ENCODE results near the gene PHF20. TPM values are rescaled to one million over a fixed set of nuclear protein-coding genes. Genes with fewer than 3 reads are reported as not detected.

Gene PHF20
- total and polyA plus RNA-seq, 4 donors: 17.5 to 51.5 (median 32.6) TPM

DNA sequence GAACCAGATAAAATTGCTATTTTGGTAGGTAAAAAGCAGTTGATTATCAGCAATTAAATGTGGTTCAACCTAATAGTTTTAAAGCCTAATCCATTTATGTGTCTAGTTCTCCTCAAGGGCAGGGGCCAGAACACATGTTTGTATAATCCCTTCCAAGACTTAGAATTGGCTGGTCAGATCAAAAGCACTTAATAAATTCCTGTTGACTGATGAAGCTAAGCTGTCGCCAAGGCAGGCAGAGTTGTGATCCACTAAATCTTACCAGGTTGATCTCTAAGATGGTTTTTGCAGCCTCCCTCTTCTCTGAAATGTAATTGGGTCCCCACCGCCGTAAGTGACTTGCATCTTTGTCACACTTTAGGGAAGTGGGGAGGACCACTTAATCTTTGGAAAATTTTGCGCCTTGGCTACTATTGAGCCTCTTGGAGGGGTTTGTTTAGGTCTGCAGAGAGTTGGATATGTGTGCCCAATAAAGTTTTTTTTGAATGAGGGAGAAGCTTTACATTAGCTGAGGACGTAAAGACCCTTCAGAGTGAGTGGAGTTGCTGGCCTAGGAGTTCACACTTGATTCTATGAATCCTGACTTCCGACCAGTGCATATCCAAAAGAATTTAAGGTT lies 65.9 kb downstream of the PHF20 start:
- peaks cover 0 to 4% (median 0%) of the 10 kb centered on the region in 4 donors for H3K9me3 ChIP-seq (ENCODE audit: control insufficient read depth in 4 of 4, insufficient read depth in 3 of 4, low read length in 3 of 4)
- no peak overlapping the region for H3K4me3 ChIP-seq
- no peak overlapping the region for H3K27ac ChIP-seq (ENCODE audit: low read depth in 1 of 2, low read length in 1 of 2)
- TF ChIP-seq, protein P1, sequence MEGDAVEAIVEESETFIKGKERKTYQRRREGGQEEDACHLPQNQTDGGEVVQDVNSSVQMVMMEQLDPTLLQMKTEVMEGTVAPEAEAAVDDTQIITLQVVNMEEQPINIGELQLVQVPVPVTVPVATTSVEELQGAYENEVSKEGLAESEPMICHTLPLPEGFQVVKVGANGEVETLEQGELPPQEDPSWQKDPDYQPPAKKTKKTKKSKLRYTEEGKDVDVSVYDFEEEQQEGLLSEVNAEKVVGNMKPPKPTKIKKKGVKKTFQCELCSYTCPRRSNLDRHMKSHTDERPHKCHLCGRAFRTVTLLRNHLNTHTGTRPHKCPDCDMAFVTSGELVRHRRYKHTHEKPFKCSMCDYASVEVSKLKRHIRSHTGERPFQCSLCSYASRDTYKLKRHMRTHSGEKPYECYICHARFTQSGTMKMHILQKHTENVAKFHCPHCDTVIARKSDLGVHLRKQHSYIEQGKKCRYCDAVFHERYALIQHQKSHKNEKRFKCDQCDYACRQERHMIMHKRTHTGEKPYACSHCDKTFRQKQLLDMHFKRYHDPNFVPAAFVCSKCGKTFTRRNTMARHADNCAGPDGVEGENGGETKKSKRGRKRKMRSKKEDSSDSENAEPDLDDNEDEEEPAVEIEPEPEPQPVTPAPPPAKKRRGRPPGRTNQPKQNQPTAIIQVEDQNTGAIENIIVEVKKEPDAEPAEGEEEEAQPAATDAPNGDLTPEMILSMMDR (IDR thresholded peaks at IDR 0.05; ENCODE audit: control extremely low read depth, extremely low read depth): no peak
- no peaks in the 10 kb centered on the region for H3K27me3 ChIP-seq (ENCODE audit: control insufficient read depth in 3 of 3, insufficient read depth in 3 of 3, low read length in 2 of 3)
- H3K9ac ChIP-seq (ENCODE audit: insufficient read depth in 1 of 2, low read length in 2 of 2): no peak overlapping the region
- ATAC-seq (ENCODE audit: insufficient read depth, low FRiP score) (no peak), DNase-seq (peak; percentile 19 to 78 (median 78))
- 83% methylated on average over 6 of the region's 6 CpGs for WGBS, 2 donors
- H3K36me3 ChIP-seq (ENCODE audit: control insufficient read depth in 4 of 4, insufficient read depth in 4 of 4, low read length in 4 of 4): peaks cover 3 to 5% (median 4%) of the 10 kb centered on the region in 4 donors
- H3K4me1 ChIP-seq (ENCODE audit: control insufficient read depth in 5 of 5, insufficient read depth in 5 of 5, low read length in 5 of 5): peaks cover 0 to 15% (median 7%) of the 10 kb centered on the region in 5 donors

DNA sequence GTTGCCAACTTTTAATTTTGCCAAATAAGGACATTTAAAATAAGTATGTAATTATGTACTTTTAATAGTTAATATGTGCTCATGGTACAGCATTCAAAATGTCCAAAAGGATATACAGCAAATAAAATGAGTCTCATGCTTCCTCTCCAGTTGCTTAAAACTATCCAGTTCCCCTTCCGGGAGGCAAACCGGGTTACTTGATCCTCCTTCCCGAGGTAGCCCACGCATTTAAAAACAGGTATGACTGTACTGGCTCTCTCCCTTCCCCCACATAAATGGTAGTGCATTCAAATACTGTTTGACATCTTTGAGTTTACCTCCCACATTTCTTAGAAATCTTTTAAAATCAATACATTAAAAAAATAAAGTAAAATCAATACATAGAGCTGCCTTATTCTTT lies 66.4 kb downstream of the PHF20 start:
- DNase-seq: no peak
- Histone ChIP-seq H3K4me1 (ENCODE audit: control insufficient read depth in 5 of 5, insufficient read depth in 5 of 5, low read length in 5 of 5) (peaks cover 0 to 15% (median 7%) of the 10 kb centered on the region in 5 donors), H3K36me3 (ENCODE audit: control insufficient read depth in 4 of 4, insufficient read depth in 4 of 4, low read length in 4 of 4) (peaks cover 4 to 10% (median 7%) of the 10 kb centered on the region in 4 donors), H3K9me3 (ENCODE audit: control insufficient read depth in 4 of 4, insufficient read depth in 3 of 4, low read length in 3 of 4) (peaks cover 0 to 4% (median 0%) of the 10 kb centered on the region in 4 donors), H3K9ac (ENCODE audit: insufficient read depth in 1 of 2, low read length in 2 of 2) (no peak overlapping the region), H3K4me3 (no peak overlapping the region), H3K27ac (ENCODE audit: low read depth in 1 of 2, low read length in 1 of 2) (no peak overlapping the region), H3K27me3 (ENCODE audit: control insufficient read depth in 3 of 3, insufficient read depth in 3 of 3, low read length in 2 of 3) (no peaks in the 10 kb centered on the region)
- WGBS, 2 donors: 87 to 90% methylated on average over 4 of the region's 4 CpGs
- no peak for ATAC-seq (ENCODE audit: insufficient read depth, low FRiP score)
- TF ChIP-seq, protein P1 (IDR thresholded peaks at IDR 0.05; ENCODE audit: control extremely low read depth, extremely low read depth): no peak

DNA sequence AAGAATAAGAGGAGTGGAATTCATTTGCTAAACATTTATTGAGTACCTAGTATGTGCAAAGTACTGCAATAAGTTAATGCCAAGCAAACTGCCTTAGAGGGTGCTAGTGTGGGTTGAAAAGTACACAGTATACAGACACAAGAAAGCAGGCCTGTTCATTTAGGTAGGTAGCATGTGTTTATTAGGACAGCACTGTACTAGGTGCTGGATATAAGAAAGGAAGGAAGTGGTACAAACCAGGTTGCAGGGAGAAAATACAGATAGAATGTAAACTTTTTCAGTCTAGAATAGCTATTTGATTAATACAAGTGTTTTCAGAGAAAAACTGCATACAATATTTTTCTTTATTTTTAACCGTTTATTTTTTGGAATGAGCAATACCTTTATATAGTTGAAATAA lies 68.1 kb downstream of the PHF20 start:
- no peak for ATAC-seq (ENCODE audit: insufficient read depth, low FRiP score)
- no peak overlapping the region for H3K9ac ChIP-seq (ENCODE audit: insufficient read depth in 1 of 2, low read length in 2 of 2)
- H3K27ac ChIP-seq (ENCODE audit: low read depth in 1 of 2, low read length in 1 of 2): no peak overlapping the region
- peaks cover 13 to 23% (median 14%) of the 10 kb centered on the region in 4 donors for H3K36me3 ChIP-seq (ENCODE audit: control insufficient read depth in 4 of 4, insufficient read depth in 4 of 4, low read length in 4 of 4)
- peaks cover 0 to 4% (median 3%) of the 10 kb centered on the region in 4 donors for H3K9me3 ChIP-seq (ENCODE audit: control insufficient read depth in 4 of 4, insufficient read depth in 3 of 4, low read length in 3 of 4)
- DNase-seq: no peak
- TF ChIP-seq, protein P1 (IDR thresholded peaks at IDR 0.05; ENCODE audit: control extremely low read depth, extremely low read depth): no peak
- H3K4me1 ChIP-seq (ENCODE audit: control insufficient read depth in 5 of 5, insufficient read depth in 5 of 5, low read length in 5 of 5): peaks cover 0 to 15% (median 5%) of the 10 kb centered on the region in 5 donors
- 73 to 86% methylated on average over 1 of the region's 1 CpG for WGBS, 2 donors
- H3K27me3 ChIP-seq (ENCODE audit: control insufficient read depth in 3 of 3, insufficient read depth in 3 of 3, low read length in 2 of 3): no peaks in the 10 kb centered on the region
- H3K4me3 ChIP-seq: no peak overlapping the region
